NOMO-1 treated with dmso at 0.1 percent for 144 hours (cell line): Measurements from ENCODE around the gene EIF4E2.

ENCODE experiments used
- DNase-seq: peaks from one replicate; lab custom pipeline; 2025; ENCODE audit not compliant: unreplicated experiment; lab: John Stamatoyannopoulos, UW

Gene EIF4E2

GRCh38 chr2:232537079-232537478 is 13.4 kb upstream of the EIF4E2 start:
- no peak for DNase-seq

GRCh38 chr2:232537499-232537898 is 13.0 kb upstream of the EIF4E2 start:
- DNase-seq, result no peak

- DNase-seq, result no peak
Measured at GRCh38 chr2:232538671-232539070, 11.8 kb upstream of the EIF4E2 start.

DNA sequence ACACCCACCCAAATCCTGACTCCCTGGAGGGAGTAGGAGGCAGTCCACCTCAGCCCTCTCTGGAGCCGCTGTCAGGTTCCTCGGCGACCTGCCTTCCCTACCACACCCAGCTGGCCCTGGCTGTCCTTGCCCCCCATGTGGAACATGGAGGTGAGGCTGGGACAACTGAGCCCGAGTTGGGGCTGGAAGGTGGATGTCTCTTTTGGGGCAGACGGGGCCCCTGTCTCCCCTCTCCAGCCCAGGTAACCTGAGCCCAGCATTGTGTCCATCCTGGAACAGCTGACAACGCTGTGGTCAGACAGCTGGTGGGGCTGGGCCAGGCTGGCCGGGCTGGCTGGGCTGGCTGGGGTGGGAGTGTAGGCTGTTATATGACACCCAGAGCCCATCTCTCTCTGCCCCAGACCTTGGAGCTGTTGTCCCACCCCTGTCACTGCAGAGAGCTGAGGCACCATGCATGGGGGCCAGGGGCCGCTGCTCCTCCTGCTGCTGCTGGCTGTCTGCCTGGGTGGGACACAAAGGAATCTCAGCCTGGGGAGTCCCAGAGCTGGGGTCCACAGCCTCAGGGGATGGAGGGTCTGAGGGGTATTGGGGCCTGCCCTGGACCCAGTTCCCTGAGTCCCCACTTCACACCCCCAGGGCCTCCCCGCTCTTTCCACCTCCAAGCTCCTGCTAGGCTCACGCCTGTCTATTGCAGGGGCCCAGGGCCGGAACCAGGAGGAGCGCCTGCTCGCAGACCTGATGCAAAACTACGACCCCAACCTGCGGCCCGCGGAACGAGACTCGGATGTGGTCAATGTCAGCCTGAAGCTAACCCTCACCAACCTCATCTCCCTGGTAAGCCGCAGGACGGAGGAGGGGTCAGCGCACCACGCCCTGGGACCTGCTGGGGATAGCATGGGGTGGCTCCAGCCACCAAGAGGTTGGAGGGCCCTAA is 10.9 kb upstream of the EIF4E2 start, which contains the start of gene CHRNG:
CHRNG (plus strand) TSS at position 395 of the 934 bp plus-strand sequence; CDS start at position 451, 56 bp downstream.
- no peak for DNase-seq

DNA sequence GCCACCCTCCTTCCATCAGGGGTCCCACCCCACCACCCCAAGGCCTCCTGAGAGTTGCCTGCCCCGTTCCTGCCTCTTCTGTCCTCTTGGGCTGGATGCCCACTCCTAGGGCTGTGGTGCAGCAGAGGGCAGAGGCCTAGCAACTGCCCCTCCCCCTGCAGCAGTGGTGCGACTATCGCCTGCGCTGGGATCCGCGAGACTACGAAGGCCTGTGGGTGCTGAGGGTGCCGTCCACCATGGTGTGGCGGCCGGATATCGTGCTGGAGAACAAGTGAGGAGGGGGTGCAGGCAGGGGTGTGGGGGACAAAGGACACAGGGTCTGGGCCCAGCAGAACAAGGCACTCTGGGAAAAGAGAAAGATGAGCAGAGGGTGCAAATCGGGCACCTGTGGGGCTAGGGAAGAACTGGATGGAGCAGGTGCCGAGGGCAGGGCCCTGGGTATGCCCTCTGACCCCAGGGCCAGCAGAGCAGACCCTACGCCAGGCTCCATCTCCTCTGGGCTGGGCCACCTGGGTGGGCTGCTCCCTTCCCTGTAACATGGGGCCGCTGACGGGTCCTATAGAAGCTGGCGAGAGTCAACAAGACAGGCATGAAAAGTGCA is 9.9 kb upstream of the EIF4E2 start:
- no peak for DNase-seq

DNA sequence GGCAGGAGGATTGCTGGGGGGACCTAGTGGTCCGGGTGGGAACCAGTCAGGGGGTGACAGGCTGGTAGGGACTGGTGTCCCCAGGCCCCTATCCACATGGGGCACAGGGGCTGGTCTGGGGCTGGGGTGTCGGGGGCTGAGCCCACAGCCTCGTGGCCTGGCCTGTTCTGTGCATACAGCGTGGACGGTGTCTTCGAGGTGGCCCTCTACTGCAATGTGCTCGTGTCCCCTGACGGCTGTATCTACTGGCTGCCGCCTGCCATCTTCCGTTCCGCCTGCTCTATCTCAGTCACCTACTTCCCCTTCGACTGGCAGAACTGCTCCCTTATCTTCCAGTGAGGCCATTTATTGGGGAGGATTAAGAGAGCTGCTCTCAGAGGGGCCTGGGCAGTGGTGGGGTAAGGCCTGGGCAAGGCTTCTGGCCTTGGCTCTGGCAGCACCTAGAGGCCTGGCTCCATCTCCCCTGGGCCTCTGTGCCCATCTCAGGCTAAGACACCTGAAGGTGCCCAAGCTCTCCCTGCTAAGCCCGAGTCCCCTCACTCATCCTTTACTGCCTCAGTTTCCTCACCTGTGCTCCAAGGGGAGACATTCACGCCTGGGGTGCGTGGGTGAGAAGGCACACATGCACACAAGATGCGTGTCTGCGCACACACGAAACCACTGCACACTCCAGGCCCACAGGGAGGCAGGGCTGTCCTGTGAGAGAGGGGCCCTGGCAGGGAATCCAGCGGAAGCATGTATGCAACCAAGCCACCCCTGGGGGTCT is 9.1 kb upstream of the EIF4E2 start:
- DNase-seq, result no peak

DNA sequence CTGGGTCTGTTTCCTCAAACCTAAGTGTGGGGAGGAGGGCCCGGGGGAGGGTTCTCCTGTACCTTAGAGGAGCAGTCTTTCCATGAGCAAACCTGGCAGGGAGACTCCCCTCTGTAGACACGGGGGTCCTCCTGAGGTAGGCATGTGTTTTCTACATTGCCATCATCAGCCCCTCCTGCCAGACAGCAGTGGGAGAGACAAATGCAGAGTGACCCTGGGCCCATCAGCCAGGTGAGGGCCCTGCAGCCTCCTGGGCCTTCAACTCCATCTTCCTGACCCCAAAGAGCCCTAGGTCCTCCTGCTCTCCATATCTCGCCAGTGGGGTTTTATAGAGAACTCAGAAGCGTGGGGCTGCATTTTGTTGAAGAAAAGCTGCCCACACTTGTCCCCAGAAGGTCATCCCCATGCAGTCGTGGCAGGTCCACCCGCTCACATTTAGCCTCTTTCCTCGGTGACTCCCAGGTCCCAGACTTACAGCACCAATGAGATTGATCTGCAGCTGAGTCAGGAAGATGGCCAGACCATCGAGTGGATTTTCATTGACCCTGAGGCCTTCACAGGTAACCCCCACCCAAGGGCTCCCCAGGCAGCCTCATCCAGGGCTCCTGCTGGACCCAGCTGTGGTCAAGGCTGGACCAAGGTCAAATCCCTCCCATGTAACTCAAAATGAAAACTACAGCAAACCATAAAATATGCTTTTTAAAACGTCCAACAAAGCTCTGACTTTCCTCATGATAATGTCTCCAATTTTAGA is 8.4 kb upstream of the EIF4E2 start:
- DNase-seq, result no peak

- DNase-seq, result no peak
Measured at GRCh38 chr2:232542715-232543467, 7.6 kb upstream of the EIF4E2 start.

DNA sequence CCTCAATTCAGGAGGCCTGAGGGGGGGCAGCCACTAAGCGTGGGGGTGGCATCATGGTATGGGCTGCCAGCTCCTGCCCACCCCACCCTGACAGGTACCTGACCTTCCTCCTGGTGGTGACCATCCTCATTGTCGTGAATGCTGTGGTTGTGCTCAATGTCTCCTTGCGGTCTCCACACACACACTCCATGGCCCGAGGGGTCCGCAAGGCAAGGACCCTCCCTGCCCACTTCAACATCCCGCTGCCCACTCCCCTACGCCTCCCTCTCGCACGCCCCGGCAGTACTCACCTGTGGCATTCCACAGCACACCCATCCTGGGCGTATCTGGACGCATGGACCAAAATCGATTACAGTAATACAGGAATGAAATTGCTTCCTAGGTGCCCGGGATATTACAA is 7.0 kb upstream of the EIF4E2 start:
- DNase-seq, result no peak

GRCh38 chr2:232543928-232544631 is 6.4 kb upstream of the EIF4E2 start:
- DNase-seq, result no peak

- no peak for DNase-seq
Measured at GRCh38 chr2:232544674-232545073, 5.8 kb upstream of the EIF4E2 start.

GRCh38 chr2:232545511-232546375 is 4.7 kb upstream of the EIF4E2 start:
- DNase-seq, result no peak

DNA sequence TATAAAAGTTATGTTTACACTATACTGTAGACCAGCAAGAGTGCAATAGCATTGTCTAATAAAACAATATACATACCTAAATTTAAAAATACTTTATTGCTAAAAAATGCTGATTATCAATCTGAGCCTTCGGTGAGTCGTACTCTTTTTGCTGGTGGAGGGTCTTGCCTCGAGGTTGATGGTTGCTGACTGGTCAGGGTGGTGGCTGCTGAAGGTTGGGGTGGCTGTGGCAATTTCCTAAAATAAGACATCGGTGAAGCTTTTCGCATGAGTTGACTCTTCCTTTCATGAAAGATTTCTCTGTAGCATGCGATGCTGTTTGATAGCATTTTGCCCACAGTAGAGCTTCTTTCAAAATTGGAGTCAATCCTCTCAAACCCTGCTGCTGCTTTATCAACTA is 2.5 kb upstream of the EIF4E2 start:
- no peak for DNase-seq

- no peak for DNase-seq
Measured at GRCh38 chr2:232549655-232550353, 685 bp upstream of the EIF4E2 start.

GRCh38 chr2:232551250-232551638 is 755 bp downstream of the EIF4E2 start:
- peak; percentile 39 for DNase-seq

GRCh38 chr2:232551776-232552175 is 1.3 kb downstream of the EIF4E2 start:
- DNase-seq, result no peak

- DNase-seq, result no peak
Measured at GRCh38 chr2:232556426-232556825, 5.9 kb downstream of the EIF4E2 start.
